GM19324 (cell line): Measurements from ENCODE around the gene METTL17.
"Not testable (repeated sequence)": the region's sequence is repeated elsewhere in the genome, so short reads cannot be mapped to it uniquely, and the experiment has no call there.

Source experiments
- ATAC-seq: cut with Tn5 transposase; IDR thresholded peaks from one replicate; pipeline ENCODE4 v1.9.1; 2021; ENCODE audit warnings: mild to moderate bottlenecking, moderate library complexity; ENCODE audit not compliant: unreplicated experiment, low FRiP score

The METTL17 gene, protein sequence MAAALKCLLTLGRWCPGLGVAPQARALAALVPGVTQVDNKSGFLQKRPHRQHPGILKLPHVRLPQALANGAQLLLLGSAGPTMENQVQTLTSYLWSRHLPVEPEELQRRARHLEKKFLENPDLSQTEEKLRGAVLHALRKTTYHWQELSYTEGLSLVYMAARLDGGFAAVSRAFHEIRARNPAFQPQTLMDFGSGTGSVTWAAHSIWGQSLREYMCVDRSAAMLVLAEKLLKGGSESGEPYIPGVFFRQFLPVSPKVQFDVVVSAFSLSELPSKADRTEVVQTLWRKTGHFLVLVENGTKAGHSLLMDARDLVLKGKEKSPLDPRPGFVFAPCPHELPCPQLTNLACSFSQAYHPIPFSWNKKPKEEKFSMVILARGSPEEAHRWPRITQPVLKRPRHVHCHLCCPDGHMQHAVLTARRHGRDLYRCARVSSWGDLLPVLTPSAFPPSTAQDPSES

DNA sequence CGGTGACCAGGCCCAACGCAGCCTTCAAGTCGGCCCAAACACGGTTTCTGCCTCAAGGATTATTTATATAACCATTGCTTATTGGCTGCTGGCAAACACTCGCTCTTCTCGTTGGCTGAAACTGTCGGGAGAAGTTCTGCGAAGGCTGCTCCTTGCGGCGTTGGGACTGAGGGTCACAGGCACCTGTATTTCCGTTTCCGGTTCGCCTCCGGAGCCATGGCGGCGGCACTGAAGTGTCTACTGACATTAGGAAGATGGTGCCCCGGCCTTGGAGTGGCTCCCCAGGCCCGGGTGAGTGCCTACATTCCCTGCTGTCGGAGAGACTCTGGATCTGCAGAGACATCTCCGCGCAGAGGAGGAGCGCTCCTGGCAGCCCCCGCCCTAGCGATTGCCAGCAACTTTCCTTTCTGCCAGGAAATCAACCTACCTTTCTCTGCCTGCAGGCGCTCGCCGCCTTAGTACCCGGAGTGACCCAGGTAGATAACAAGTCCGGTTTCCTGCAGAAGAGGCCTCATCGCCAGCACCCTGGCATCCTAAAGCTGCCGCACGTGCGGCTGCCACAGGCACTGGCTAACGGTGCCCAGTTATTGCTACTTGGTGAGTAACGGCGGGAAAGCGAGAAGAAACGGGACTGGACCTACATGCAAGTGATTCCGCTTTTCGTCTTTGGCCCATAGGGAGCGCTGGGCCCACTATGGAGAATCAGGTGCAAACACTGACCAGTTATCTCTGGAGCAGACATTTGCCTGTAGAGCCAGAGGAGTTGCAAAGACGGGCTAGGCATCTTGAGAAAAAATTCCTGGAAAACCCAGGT lies at the start of gene METTL17:
METTL17 (plus strand) TSS at position 194 of the 814 bp plus-strand sequence; CDS start at position 217, 23 bp downstream.
- peak; percentile 96 for ATAC-seq

DNA sequence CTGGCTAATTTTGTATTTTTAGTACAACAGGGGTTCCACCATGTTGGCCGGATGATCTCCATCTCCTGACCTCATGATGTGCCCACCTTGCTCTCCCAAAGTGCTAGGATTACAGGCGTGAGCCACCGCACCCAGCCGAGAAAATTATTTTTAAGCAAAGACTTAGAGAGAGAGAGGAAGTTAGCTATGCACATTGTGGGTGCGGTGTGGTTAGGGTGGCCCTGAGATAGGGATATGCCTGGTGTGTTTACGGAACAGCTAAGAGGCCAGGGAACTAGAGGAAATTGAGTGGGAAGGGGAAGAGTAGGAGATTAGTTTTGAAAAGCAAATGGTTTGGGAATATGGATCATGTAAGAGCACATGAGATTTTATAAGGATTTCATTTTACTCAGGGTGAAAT lies 44.6 kb upstream of the METTL17 start:
- not testable (repeated sequence) for ATAC-seq

DNA sequence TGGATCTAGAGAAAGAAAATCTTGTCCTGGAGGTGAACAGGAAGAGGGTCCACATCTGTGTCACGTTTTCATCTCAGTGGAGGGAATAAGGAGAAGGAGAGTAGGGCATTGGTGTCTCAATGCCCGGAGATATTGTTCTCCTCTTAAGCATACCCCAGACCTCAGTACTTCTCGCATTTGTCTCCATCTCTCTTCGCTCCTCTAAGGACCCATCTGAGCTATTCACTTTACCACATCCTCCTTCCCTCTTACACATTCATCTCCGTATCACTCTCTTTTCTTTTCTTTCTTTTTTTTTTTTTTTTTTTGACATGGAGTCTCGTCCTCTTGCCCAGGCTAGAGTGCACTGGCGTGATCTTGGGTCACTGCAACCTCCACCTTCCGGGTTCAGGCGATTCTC lies 43.1 kb upstream of the METTL17 start:
- not testable (repeated sequence) for ATAC-seq

DNA sequence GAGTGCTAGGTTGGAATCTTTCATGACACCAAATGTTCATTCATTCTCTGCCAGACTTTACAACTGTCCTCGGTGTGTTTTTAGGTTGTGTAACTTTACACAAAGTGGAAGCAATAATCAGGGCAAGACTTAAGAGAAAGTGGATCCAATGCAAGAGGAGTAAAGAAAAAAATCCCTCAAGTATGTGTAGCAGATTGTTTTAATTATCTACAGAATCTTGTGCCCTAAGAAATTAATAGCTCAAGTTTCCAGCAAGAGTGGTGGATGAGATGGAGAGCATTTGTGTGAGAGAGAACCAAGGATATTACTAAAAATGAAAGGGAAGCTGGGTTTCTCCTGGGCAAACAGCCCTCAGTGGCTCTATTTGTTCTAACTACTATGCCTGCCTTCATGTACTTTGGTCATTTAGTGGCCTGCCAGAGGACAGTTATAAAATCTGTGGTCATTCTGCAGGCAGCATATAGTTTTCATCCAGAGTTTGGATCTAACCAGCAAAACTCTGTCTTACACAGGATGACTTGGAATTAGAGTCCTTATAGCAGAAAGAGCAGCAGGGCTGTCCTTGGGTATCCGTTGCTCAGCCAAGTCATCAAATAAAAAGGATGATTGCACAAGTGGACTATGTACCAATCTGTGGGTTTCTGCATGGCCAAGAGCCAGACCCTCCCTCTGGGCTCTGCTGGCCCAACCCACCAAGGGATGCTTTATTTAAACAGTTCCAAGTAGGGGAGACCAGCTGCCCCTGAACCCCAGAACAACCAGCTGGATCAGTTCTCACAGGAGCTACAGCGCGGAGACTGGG lies 34.8 kb upstream of the METTL17 start, which contains the start of gene RNASE2:
RNASE2 (plus strand) TSS at position 752 of the 802 bp plus-strand sequence. CDS start 285 bp downstream, outside the sequence.
- not testable (repeated sequence) for ATAC-seq

DNA sequence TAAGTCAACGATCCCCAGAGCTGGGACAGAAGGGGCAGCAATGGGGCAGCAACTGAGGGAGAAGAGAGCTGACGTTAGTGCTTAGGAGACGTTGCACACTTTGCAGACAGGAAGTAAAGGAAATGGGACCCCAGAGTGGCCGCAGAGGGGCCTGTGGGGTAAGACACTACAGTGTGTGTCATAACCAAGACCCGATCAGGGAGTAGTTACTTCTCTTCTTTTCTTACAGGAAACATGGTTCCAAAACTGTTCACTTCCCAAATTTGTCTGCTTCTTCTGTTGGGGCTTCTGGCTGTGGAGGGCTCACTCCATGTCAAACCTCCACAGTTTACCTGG lies 34.3 kb upstream of the METTL17 start:
- ATAC-seq, result not testable (repeated sequence)

DNA sequence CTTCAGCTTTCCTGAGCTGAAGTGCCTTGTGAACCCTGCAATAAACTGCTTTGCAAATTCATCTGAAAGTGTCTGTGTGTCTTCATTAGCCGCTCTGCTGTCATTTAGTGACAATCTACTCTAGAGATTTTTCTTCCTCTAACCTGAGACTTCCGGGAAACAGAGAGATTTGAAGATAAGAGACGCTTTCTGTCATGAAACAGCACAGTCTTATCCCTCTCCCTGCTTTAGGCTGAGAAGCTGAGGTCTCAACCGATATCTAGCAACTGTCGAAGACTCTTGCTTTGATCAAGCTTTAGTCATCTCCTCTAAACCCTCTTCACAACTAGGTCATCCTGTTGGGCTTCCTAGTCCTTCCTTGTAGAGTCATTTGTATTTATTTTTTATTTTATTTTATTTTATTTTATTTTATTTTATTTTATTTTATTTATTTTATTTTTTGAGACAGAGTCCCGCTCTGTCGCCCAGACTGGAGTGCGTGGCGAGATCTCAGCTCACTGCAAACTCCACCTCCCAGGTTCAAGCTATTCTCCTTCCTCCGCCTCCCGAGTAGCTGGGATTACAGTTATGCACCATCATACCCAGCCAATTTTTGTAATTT lies 33.3 kb upstream of the METTL17 start:
- ATAC-seq, result no peak

DNA sequence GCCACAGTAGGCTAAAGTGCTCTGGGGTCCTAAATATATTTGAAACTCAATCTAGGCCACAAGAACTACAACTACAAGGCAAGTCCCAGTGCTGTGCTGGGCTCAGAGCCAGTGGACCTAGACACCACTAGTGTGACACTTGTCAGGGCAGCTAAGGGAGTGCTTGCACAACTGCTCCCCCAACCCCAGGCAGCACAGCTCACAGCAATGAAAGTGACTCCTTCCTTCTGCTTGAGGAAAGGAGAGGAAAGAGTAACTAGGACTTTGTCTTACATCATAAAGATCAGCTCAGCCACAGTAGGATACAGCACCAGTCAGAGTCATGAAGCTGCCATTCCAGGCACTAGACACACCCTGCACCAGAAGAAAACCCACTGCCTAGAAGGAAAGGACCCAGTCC lies 30.8 kb upstream of the METTL17 start:
- ATAC-seq, result not testable (repeated sequence)

DNA sequence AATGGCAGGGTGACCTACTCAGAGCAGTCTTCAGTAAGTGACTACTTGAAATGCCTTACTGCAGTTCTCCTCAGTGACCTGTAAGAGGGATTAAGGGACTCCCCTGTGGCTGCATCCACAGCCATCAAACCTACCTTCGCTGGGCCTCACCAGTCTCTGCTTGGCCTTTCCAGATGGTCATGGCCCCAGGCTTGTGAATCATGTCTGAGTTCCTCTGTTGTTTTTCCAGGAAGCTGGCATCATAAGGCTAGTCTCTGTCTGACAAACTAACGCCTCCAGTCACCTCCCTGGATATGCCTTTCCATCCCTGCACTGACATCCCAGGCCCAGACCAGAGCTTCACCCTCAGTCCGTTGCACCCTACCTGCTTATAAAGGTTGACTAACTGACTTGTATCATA lies 20.4 kb upstream of the METTL17 start:
- no peak for ATAC-seq

DNA sequence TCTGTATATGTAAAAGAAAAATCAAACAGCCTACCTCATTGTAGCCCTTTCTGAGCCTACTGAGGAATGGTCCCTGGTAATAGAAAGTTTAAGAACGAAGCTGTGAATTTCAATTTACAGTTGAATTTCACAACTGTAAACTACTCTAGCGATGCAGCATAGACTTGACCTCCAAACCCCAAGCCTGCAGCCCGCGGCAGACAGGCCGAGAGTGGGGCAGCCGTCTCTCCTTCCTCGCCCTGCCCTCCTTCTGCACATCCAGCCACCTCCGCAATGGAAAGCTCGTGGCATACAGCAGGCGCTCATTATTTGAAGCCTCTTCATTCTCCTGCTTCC lies 19.2 kb upstream of the METTL17 start:
- ATAC-seq, result no peak

DNA sequence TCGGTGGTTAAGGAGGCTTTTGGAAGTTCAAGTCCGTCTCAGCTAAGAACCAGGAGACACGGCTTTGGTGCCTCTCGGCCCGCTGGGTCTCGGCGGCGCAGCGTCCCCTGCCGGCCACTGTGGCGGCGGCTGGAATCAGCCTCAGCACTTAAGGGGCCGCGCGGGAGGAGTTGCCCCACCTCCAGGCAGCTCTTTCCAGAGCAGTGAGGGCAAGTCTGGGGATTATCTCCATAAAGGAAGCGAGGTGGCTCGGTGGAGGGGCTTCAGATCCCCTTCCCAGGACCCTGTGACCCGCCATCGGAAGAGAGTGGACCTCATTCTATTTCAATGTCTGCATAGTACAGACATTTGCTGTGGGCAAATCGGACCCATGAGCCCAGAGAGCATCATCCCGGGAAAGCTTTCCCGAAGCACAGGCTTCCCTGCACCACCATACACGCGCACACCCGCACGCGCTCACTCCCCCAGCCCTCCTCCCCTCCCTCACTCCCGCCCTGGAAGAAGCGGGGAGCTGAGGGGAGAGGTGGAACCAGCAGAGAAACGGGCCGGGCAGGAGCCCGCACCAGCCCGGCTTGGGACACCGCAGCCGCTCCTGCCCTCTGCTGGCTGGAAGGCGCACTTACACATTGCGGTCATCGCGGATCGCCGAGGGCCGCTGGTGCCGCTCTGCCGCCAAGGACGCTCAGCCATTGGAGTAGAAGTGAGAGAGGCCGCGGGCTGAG lies 18.6 kb upstream of the METTL17 start:
- ATAC-seq, result peak; percentile 93

DNA sequence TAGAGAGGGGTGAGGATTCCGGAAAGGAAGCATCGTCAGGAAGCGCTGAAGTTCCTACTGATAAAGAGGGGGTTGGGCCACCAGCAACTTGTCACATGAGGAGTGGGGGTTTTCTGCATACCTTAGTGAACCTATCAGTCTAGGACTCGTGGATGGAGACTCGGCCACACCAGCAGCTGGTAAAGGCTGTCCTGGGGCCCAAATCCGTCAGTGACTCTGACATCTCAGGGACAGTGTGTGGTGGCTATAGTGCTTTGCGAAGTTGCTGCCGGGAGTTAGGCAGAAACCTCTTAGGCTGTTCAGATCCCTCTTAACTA lies 18.1 kb upstream of the METTL17 start:
- no peak for ATAC-seq

DNA sequence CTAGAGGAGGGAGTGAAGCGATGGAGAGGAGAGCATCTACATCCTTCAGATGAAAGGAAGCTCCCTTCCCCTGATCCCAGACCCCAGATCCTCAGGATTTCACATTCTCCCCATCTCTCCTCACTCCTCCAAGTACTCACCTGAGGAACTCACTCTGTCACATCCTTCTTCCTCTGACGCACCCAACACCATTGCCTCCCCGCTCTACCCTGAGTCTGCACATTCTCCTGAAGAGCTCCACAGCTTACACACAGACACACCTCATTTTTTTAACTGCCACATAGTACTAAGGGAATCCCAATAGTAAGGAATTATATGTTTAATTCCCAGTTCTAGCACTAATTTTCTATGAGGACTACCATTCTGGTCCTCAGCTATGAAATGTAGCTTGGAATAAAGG lies 16.3 kb upstream of the METTL17 start:
- no peak for ATAC-seq

DNA sequence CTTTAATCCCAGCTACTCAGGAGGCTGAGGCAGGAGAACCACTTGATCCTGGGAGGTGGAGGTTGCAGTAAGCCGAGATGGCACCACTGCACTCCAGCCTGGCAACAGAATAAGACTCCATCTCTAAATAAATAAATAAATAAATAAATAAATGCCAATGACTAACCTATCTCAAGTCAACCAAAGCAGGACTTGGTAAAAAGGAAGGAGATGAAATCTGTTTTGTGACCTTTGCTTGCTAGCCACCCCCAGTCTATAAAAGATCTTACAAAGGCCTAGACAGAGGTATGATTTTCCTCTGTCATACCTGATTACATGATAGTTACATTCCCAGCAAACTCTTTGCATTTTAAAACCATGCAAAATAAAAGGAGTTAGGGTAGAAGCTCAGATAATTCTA lies 13.5 kb upstream of the METTL17 start:
- ATAC-seq, result no peak

DNA sequence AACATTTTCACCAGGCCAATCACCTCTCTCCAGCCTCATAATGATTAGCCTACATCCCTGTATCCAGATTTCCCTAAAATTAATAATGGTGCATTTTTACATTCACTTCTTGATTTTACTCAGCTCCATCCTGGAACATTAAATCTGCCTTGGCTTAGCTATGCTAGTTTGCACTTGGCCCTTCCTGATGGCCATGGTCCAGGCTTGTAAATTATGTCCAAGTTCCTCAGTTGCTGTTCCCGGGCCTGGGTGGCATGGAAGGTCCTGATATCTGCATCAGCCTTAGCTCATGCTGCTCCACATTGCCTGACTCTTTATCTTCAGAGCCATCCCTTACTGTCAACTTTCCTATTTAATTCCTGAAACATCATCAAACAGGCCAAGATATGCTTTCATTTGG lies 11.1 kb upstream of the METTL17 start:
- ATAC-seq, result no peak

DNA sequence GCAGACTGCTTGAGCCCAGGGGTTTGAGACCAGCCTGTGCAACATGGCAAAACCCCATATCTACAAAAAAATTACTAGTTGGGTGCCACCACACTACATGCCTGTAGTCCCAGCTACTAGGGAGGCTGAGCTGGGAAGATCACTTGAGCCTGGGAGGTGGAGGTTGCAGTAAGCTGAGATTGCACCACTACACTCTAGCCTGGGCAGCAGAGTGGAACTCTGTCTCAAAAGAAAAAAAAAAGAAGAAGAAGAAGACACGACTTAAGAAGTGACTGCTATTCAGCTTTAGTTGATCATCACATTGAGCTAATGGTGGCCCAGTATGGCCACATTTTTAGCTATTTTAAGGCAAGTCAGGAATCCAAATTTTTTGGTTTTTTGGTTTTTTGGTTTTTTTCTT lies 8.9 kb upstream of the METTL17 start:
- no peak for ATAC-seq

DNA sequence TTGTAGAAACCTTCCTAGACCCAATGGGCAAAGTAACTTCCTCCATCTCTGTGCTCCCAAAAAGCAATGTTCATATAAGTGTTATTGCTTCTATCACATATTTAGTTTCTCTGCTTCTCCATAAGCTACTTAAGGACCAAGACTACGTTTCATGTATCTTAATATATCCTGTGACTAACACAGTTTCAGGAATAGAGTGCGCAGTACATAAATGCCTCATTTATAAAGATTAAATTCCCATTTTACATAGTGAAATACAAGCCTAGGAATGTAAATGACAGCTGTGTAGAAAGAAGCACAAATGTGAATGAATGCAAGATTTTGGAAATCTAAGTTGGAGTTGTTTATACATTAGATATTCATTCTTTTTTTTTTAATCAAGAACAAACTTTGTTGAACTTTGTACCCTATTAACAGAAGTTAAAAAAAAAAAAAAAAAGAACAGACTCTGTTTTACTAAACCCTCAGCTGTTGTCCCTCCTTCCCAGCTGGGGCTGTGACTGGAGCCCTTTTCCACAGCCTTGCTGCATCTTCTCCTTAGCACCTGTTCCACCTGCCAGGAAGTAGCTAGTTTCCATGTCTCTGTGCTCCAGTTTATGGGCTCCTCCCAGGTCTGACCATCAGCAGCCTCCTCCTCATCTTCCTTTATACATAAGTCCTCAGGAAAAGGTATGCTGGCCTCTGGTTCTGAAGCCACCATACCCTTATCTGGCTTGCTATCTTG lies 7.0 kb upstream of the METTL17 start:
- ATAC-seq, result no peak

DNA sequence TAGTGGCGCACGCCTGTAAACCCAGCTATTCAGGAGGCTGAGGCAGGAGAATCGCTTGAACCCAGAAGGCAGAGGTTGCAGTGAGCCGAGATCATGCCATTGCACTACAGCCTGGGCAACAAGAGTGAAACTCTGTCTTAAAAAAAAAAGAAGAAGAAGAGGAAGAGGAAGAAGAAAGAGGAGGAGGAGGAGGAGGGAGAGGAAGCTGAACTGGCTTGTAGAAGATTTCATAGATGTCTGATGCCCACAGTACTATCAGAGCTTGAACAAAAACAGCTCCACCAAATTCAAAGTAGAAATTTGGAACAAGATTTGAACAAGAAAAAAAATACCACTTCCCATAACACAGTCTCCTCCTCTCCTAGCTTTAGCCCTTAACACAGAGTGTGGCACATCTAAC lies 4.1 kb upstream of the METTL17 start:
- not testable (repeated sequence) for ATAC-seq

DNA sequence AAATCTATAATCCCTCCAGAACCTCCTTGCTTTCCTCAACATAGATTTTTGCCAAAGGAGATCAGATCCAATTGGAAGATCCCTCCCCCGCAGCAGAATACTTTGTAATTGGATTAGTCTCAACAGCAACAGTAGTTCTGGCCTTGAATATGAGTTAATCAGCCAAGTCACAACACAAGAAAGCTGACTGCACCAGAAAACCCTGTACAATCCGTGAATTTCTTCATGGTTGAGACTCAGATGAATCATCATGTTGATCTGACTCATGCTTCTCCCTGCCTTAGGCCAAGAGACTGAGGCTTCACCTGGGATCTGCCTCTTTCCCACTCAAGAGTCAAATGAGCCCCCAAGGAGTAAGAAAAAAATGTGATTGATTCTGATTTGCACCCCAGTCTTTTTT lies 3.0 kb upstream of the METTL17 start:
- no peak for ATAC-seq

DNA sequence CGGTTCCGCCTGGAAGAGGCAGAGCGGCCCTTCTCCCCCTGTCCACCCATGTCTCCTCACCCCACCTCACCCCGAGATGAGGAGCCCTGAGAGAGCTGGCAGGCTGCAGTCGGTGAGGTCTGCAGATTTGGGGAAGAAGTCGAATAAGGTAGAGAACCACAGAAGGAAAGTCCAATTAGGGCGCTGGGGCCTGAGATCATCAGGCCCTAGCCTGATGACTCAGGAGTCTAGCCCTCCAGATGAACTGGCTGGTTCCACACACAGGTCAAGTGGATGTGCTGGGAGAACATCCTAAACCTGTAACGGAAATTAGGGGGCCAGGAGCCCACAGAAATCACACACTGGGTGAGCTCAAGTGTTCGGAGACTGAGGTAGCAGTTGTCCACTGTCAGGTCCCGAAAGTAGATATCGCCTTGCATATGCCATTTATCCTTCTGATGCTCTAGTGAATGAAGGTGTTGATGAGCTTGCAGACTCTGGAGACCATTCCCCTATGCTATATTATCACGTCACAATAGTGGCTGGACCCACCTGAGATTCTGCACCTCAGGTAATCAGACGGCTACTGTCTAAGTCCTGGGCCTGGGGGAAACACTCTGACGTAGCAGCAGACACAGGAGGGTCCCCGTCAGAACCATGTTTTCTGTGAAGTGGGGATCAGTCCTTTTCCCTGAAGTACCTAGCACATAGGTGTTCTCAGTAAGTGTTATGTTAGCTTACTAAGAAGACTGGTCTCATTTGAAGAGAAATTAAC lies 886 bp upstream of the METTL17 start:
- no peak for ATAC-seq
